Gastrocnemius medialis (tissue), 4 donors: Measurements from ENCODE around the gene ASIC3. TPM values are rescaled to one million over a fixed set of nuclear protein-coding genes. Genes with fewer than 3 reads are reported as not detected.

Source experiments
- ATAC-seq, 2 donors: fragments of 150-250 bp; one replicate each; pipeline ENCODE4 v1.9.1; 2016
- DNase-seq, 2 donors: peaks; one replicate each; pipeline ENCODE4 v3.0.0-alpha.2; 2019
- H3K27ac ChIP-seq, 4 donors: fragments of 200-600 bp; sonication (generic); 1 replicate in 1 of 4; 2 replicates in 3 of 4; pipeline ENCODE4 v1.5.1; 2016 to 2018; ENCODE audit warnings: mild to moderate bottlenecking in 2 of 4, moderate library complexity in 1 of 4
- H3K27me3 ChIP-seq, 3 donors: fragments of 200-600 bp; sonication (generic) in 2 of 3; 1 replicate in 1 of 3; 2 replicates in 2 of 3; pipeline versions ENCODE4 v1.5.1 to v1.6.0; 2016 to 2019; ENCODE audit warnings: mild to moderate bottlenecking in 1 of 3, moderate library complexity in 1 of 3
- H3K36me3 ChIP-seq, 2 donors: fragments of 200-600 bp; sonication (generic) in 1 of 2; one replicate each; pipeline ENCODE4 v1.5.1; 2017 to 2018
- H3K4me1 ChIP-seq, 2 donors: fragments of 200-600 bp; sonication (generic) in 1 of 2; one replicate each; pipeline ENCODE4 v1.5.1; 2016 to 2017; ENCODE audit warnings: mild to moderate bottlenecking in 2 of 2
- H3K4me3 ChIP-seq, 4 donors: fragments of 200-600 bp; sonication (generic) in 3 of 4; 1 replicate in 1 of 4; 2 replicates in 3 of 4; pipeline ENCODE4 v1.5.1; 2016 to 2019; ENCODE audit warnings: mild to moderate bottlenecking in 2 of 4
- H3K9me3 ChIP-seq, 3 donors: fragments of 200-600 bp; sonication (generic) in 2 of 3; 1 replicate in 1 of 3; 2 replicates in 2 of 3; pipeline ENCODE4 v1.5.1; 2016 to 2019
- CTCF ChIP-seq, 5 experiments: fragments of 450-650 bp in 3 of 5; fragments of 200-600 bp in 2 of 5; sonication (generic) in 2 of 5; IDR thresholded peaks in 4 of 5; conservative IDR thresholded peaks in 1 of 5; 1 replicate in 4 of 5; 2 replicates in 1 of 5; pipeline ENCODE4 v1.5.1; 2016 to 2019; ENCODE audit warnings: antibody characterized with exemption in 5 of 5, mild to moderate bottlenecking in 3 of 5, moderate library complexity in 3 of 5
- POLR2A ChIP-seq, 2 donors: fragments of 450-650 bp; IDR thresholded peaks; one replicate each; pipeline ENCODE4 v1.6.1; 2017; ENCODE audit warnings: antibody characterized with exemption in 2 of 2, mild to moderate bottlenecking in 2 of 2, moderate library complexity in 2 of 2
- in situ Hi-C, 4 donors: fragments of 200-750 bp; cut with MboI; loops; one replicate each; pipeline versions ENCODE4 v1.15.0 to v1.8.0; 2017; ENCODE audit warnings: low sequenced_read_pairs in 4 of 4
- intact Hi-C: fragments of 100-400 bp; cut with DNase I; formaldehyde crosslinking; loops from one replicate; pipeline ENCODE4 v1.15.1; 2023; ENCODE audit warnings: low total_unique reads
- total RNA-seq, 4 donors: library from RNA; depleted of rRNA; stranded (reverse); fragments of >200 nt; gene quantifications; one replicate each; pipeline versions ENCODE4 v1.1.0 to v1.2.3, GENCODE V29; 2016

ASIC3 gene
- total RNA-seq, 4 donors from 2014 or later, result 0.72 to 11.0 (median 2.5) TPM

DNA sequence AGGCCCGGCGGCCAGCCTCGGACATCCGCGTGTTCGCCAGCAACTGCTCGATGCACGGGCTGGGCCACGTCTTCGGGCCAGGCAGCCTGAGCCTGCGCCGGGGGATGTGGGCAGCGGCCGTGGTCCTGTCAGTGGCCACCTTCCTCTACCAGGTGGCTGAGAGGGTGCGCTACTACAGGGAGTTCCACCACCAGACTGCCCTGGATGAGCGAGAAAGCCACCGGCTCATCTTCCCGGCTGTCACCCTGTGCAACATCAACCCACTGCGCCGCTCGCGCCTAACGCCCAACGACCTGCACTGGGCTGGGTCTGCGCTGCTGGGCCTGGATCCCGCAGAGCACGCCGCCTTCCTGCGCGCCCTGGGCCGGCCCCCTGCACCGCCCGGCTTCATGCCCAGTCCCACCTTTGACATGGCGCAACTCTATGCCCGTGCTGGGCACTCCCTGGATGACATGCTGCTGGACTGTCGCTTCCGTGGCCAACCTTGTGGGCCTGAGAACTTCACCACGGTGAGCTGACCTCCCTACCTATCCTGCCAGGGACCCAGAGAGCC is 656 bp downstream of the ASIC3 start:
- in situ Hi-C loops, result loop anchor here in 1 of 4 donors (10.0 kb wide), 1 partner anchor 56 kb away; no protein-coding TSS in a partner anchor

GRCh38 chr7:151051108-151051507 is 2.8 kb downstream of the ASIC3 start:
- DNase-seq (no peak), ATAC-seq (peak; percentile 16 to 37)
- Histone ChIP-seq H3K27ac (no peak overlapping the region), H3K4me1 (peaks cover 0 to 6% of the 10 kb centered on the region in 2 donors), H3K27me3 (peaks cover 0 to 8% (median 0%) of the 10 kb centered on the region in 3 donors), H3K4me3 (no peak overlapping the region), H3K36me3 (no peaks in the 10 kb centered on the region), H3K9me3 (no peaks in the 10 kb centered on the region)
- TF ChIP-seq POLR2A (IDR thresholded peaks at IDR 0.05), result no peak
- no peak for TF ChIP-seq CTCF (IDR thresholded peaks at IDR 0.05 in 4 of 5, conservative IDR thresholded peaks at IDR 0.05 in 1 of 5)
- intact Hi-C loops, result no loop called here
- in situ Hi-C loops, result no loop called here

More for the DNA sequence above, 656 bp downstream of the ASIC3 start:
- peaks cover 0 to 8% (median 0%) of the 10 kb centered on the region in 3 donors for H3K27me3 ChIP-seq
- no peak for ATAC-seq
- peaks cover 0 to 6% of the 10 kb centered on the region in 2 donors for H3K4me1 ChIP-seq
- no peak for DNase-seq
- TF ChIP-seq CTCF (IDR thresholded peaks at IDR 0.05 in 4 of 5, conservative IDR thresholded peaks at IDR 0.05 in 1 of 5) (no peak), POLR2A (IDR thresholded peaks at IDR 0.05) (no peak)
- H3K4me3 ChIP-seq, result no peak overlapping the region
- intact Hi-C loops, result no loop called here
- no peak overlapping the region for H3K27ac ChIP-seq
- H3K36me3 ChIP-seq, result peaks cover 0 to 8% of the 10 kb centered on the region in 2 donors
- no peaks in the 10 kb centered on the region for H3K9me3 ChIP-seq

DNA sequence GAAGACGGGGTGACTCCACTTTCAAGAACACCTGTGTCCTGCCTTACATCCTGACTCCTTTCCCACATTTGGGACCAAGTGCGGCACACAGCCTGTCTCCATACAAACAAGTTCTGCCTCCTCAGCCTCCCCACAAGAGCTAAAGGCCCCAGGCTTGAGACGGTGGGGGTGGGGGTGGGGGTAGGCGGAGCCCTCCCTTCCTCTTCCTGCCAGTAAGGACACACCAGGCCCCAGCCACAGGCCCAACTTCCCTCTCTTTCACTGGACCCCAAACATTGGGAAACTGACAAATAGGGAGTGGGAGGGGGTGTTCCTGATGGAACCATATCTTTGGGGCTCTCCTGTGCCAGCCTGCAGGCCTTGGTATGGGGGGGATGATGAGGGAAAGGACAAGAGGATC is 4.8 kb downstream of the ASIC3 start:
- Histone ChIP-seq H3K4me1 (peaks cover 8 to 14% of the 10 kb centered on the region in 2 donors), H3K9me3 (no peaks in the 10 kb centered on the region), H3K27ac (no peak overlapping the region), H3K4me3 (no peak overlapping the region), H3K36me3 (no peaks in the 10 kb centered on the region), H3K27me3 (peaks cover 0 to 8% (median 0%) of the 10 kb centered on the region in 3 donors)
- intact Hi-C loops, result no loop called here
- DNase-seq (no peak), ATAC-seq (no peak)
- TF ChIP-seq POLR2A (IDR thresholded peaks at IDR 0.05) (no peak), CTCF (IDR thresholded peaks at IDR 0.05 in 4 of 5, conservative IDR thresholded peaks at IDR 0.05 in 1 of 5) (no peak)
- in situ Hi-C loops, result no loop called here

GRCh38 chr7:151053751-151054150 is 5.4 kb downstream of the ASIC3 start:
- no peak for DNase-seq
- in situ Hi-C loops, result no loop called here
- intact Hi-C loops, result no loop called here

More at GRCh38 chr7:151053751-151054150, 5.4 kb downstream of the ASIC3 start:
- Histone ChIP-seq H3K27ac (no peak overlapping the region), H3K4me3 (no peak overlapping the region), H3K4me1 (peaks cover 14 to 17% of the 10 kb centered on the region in 2 donors), H3K27me3 (peaks cover 0 to 8% (median 0%) of the 10 kb centered on the region in 3 donors), H3K36me3 (no peaks in the 10 kb centered on the region), H3K9me3 (no peaks in the 10 kb centered on the region)
- TF ChIP-seq POLR2A (IDR thresholded peaks at IDR 0.05) (no peak), CTCF (IDR thresholded peaks at IDR 0.05 in 4 of 5, conservative IDR thresholded peaks at IDR 0.05 in 1 of 5) (no peak)
- ATAC-seq, result no peak
